HG03159 (cell line): ENCODE measurements around the gene ZSCAN5A.
"Not testable (repeated sequence)": the region's sequence is repeated elsewhere in the genome, so short reads cannot be mapped to it uniquely, and the experiment has no call there.

ENCODE experiments used
- ATAC-seq: cut with Tn5 transposase; IDR thresholded peaks from one replicate; pipeline ENCODE4 v1.9.1; 2021; ENCODE audit warnings: mild to moderate bottlenecking, moderate library complexity; ENCODE audit not compliant: unreplicated experiment

The ZSCAN5A gene

GRCh38 chr19:56314381-56315076 lies at the start of gene ZSCAN5A:
ZSCAN5A (minus strand) TSS chr19:56314839; CDS start chr19:56225046, 89,793 bp downstream.
- peak; percentile 72 for ATAC-seq

DNA sequence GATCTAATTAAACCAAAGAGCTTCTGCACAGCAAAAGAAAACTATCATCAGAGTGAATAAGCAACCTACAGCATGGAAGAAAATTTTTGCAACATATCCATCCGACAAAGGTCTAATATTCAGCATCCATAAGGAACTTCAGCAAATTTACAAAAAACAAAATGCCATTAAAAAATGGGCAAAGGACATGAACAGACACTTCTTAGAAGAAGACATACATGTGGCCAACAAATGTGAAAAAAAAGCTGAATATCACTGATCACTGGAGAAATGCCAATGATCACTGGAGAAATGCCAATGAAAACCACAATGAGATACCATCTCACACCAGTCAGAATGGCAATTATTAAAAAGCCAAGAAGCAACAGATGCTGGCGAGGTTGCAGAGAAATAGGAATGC lies 46.2 kb upstream of the ZSCAN5A start:
- ATAC-seq: no peak

- ATAC-seq: no peak
These were observed 42.3 kb upstream of the ZSCAN5A start for GRCh38 chr19:56356944-56357343.

GRCh38 chr19:56355517-56355916 lies 40.9 kb upstream of the ZSCAN5A start:
- no peak for ATAC-seq

GRCh38 chr19:56351208-56351607 lies 36.6 kb upstream of the ZSCAN5A start:
- no peak for ATAC-seq

DNA sequence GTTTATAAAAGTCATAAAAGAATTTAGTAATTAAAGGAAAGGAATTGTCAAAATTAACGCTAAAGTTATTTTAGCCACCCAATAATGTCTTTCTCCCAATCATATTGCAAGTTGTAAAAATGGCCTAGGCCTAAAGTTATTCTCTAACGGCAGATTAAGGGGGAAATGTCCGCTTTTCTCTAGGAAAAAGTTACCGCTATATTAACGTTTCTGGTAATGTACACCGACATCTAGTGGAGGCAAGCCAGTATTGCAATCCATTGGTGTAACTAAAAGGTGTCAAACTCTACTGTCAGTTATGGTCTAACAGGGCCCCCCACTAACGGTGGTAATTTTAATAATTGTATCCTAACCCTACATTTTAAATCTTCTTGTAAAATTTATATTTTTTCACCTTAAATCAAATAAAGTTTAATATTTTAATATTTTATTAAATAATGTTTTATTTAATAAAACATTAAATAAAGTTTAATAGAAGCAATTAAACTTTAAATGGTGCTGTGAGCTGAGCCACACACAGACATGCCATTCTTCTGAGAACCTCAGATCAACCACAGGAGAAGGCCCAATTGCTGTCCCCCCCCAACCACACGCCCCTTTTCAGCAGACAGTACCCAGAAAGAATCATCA lies 35.9 kb upstream of the ZSCAN5A start:
- ATAC-seq: no peak

DNA sequence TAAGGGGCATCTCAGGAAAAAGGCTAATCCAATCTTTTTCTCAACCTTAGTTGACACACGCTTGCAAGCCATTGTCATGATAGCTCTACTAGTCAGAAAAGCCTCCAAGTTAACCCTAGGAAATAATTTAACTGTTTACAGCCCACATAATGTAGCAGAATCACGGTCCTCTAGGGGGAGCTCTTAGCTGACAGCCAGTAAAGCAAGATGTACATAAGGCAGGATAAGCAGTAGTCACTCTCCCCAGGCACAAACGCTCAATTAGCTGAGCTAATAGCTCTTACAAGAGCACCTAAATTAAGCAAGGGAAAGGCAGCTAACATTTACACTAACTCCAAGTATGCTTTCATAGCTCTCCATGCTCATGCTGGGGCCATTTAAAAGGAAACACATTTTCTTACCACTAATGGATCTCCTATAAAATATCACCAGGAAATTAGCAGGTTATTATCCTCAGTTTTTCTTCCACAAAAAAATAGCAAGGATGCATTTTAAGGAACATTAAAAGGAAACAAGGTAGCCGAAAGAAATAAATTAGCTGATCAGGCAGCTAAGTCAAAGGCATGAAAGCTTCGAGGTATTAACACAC lies 33.7 kb upstream of the ZSCAN5A start:
- no peak for ATAC-seq

DNA sequence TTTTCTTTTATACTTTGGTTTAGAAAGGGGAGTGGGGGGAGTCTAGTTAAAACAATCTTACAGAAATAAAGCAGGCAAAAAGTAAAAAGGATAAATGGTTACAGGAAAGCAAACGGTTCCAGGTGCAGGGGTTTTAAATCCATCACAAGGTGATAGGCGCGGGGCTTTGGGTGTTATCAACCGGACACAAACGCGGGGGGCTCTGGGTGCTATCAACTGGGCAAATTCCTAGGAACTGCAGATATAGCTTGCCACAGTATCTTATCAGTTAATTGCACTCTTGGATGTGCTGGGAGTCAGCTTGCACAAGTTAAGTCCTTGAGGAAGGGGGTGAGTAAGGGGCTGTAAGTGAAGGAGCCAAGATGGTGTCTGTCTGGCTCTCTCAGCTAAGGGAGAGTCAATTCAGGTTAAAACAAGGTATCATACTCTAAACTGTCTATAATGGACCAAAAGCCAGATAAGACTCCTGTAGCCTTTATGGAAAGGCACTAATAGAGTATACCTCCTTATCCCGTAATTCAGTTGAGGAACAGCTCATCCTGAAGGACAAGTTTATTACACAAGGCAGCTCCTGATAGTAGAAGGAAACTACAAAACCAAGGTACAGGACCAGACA lies 32.6 kb upstream of the ZSCAN5A start:
- ATAC-seq: no peak

GRCh38 chr19:56341948-56342347 lies 27.3 kb upstream of the ZSCAN5A start:
- no peak for ATAC-seq

GRCh38 chr19:56339031-56339430 lies 24.4 kb upstream of the ZSCAN5A start:
- ATAC-seq: not testable (repeated sequence)

DNA sequence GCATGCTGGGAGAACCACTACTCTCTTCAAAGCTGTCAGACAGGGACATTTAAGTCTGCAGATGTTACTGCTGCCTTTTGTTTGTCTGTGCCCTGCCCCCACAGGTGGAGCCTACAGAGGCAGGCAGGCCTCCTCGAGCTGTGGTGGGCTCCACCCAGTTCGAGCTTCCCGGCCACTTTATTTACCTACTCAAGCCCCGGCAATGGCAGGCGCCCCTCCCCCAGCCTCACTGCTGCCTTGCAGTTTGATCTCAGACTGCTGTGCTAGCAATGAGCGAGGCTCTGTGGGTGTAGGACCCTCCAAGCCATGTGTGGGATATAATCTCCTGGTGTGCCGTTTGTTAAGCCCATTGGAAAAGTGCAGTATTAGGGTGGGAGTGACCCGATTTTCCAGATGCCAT lies 22.4 kb upstream of the ZSCAN5A start:
- ATAC-seq: not testable (repeated sequence)

- ATAC-seq: not testable (repeated sequence)
These were observed 20.7 kb upstream of the ZSCAN5A start for GRCh38 chr19:56335371-56335770.

DNA sequence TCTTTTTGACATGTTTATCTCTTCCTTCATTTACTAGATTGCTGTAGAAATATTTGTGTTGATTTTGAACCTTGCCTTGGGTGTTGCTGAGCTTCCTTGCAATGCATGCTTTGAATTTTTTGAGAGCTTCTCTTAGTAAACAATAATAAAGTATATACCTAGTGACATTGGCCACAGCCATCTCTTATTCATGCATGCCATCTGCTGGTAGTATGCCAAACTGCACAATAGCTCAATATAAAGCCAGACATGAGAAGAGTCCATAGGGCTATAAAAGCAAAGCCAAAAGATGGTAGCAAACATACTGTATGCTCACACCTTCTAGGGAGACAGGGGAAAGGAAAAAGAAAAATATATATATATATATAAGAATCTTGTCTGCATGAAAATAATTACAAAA lies 18.9 kb upstream of the ZSCAN5A start:
- no peak for ATAC-seq

GRCh38 chr19:56332695-56333094 lies 18.1 kb upstream of the ZSCAN5A start:
- ATAC-seq: no peak

DNA sequence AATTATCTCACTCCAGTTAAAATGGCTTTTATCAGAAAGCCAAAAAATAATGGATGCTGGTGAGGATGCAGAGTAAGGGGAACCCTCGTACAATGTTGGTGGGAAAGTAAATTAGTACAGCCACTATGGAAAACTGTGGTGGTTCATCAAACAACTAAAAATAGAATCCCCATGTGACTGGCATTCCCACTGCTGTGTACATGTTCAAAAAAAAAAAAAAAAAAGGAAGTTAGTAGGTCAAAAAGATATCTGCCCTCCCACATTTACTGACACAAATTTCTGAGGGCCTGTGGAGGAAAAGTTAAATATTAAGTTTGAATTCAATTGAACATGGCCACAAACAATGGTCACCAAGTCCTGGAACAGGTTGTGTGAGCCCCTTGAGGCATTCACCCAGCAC lies 9.8 kb upstream of the ZSCAN5A start:
- ATAC-seq: no peak

- no peak for ATAC-seq
These were observed 7.4 kb upstream of the ZSCAN5A start for GRCh38 chr19:56321989-56322440.

DNA sequence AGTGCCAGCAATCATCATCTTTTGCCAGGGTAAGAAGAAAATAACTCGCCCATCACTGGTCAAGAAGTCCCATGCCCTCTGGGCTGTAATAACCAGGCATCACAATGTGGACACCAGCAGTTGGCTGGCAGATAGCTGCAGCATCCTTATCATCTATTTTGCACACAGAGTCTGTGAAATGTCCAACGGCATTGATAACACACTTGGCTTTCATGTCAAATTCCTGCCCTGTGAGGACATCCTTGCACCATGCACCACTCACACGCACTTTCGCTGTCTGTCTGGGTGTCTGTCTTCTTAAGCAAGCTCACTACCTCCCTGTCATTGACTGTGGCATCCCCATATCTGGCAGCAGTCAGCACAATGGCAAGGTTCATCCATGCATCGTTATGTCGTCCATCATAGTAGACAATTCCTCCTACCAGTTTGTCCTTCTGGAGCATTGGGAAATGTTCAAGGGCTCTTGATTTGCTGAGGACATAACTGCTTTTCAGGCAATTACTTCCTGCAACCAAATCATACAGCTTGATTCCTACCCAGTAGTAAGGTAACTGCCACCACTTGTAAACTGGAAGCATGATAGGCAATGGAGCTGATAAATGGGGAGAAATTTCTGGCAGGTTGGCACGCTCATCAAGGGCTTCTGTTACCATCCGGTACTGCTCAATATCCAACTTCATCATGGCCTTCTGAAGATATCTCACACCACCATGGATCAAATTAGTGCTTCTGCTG lies 6.8 kb upstream of the ZSCAN5A start:
- no peak for ATAC-seq

DNA sequence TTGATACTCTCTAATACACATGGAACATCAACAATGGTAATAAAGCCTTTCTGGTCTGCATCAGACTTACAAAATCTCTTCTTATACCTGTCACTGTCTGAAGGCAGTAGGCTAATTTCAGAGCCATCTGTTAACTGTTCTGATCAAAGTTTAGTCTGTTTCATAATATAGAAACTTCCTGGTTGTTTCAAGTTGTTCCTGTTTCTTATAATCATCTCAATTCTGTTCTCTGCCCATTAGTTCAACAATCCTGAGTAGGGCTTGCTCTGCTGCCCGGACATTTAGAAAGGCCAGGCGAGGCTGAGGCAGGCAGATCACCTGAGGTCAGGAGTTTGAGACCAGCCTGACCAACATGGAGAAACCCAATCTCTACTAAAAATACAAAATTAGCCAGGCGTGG lies 5.4 kb upstream of the ZSCAN5A start:
- ATAC-seq: no peak

DNA sequence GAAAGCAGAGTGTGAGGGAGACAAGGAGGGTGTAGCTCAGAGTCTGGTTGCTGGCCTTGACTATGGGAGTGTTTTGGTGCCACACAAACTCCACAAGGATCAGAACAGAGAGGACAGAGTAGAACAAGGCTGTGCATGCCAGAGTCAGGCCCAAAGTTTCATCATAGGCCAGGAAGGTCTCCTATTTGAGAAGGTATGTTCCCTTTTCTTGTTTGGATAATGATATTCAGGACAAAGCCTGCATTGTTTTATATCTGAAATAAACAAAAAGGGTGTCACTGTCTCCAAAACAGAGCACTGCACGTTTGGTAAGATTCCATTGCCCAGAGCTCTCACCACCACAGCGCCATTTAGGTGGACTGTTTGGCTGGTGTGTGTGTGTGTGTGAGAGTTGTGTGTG lies 3.1 kb upstream of the ZSCAN5A start:
- no peak for ATAC-seq

- no peak for ATAC-seq
These were observed 2.1 kb upstream of the ZSCAN5A start for GRCh38 chr19:56316728-56317127.
